ACHN (cell line): ENCODE data around the gene MBP.
"Not testable (repeated sequence)": the region's sequence is repeated elsewhere in the genome, so short reads cannot be mapped to it uniquely, and the experiment has no call there.

Experiments used
- DNase-seq: peaks from one replicate; pipeline ENCODE4 v3.0.0-alpha.2; 2015
- in situ Hi-C: cut with HindIII; loops from 2 replicates; pipeline ENCODE4 v1.10.0; 2017; ENCODE audit warnings: low sequenced_read_pairs, low pct_ligation_motif_present, low pct_unique_long_range_greater_than_20kb

MBP gene

DNA sequence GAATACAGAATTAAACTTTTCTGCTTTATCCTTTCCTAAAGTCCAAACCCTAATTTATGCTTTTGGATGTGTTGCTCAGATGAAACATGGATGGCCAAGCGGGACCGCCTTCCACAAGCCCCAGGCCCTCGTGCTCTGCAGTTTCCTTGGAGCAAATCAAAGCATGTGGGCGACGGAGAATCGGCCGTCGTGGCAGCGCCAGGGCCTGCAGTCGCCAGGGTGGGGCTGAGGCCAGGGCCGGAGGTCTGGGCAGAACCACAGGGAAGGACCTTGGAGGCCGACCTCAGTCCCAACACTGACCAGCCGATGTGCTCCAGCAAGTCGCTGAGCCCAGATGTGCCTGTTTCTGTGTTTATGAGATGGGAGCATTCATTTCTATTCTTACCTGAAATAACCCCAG, 108.1 kb downstream of the MBP start:
- no peak for DNase-seq
- in situ Hi-C loops: no loop called here

GRCh38 chr18:77023102-77023782, 109.3 kb downstream of the MBP start:
- in situ Hi-C loops: no loop called here
- DNase-seq: no peak

GRCh38 chr18:77022556-77022955, 110.0 kb downstream of the MBP start:
- in situ Hi-C loops: no loop called here
- DNase-seq: no peak

DNA sequence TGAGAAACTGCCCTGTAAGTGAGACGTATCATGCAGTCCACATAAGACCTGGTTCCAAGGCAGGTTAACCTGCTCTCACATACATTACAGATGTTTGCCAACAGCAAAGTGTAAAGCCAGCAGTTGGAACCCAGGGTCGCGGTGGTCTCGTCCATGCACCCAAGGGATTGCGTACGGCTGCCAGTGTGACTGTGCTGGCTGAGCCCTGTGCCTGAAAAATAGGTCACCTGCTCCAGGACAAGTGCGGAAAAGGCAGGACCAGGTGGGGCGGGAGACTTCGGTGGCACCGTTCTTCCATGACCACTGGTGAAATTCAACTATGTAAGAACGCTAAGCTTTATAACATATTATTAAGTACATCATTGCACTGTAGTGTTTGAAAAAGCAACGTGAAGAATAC, 110.5 kb downstream of the MBP start:
- no peak for DNase-seq
- in situ Hi-C loops: no loop called here

DNA sequence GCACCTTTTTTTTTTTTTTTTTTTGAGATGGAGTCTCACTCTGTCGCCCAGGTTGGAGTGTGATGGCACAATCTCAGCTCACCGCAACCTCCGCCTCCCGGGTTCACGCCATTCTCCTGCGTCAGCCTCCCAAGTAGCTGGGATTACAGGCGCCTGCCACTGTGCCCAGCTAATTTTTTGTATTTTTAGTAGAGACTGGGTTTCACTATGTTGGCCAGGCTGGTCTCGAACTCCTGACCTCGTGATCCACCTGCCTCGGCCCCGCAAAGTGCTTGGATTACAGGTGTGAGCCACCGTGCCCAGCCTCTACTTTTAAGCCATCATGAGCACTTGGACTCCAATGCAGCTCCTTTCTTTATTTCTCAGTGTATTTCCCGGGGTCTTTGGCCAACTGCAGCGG, 111.1 kb downstream of the MBP start:
- DNase-seq, in situ Hi-C loops: not testable (repeated sequence)

DNA sequence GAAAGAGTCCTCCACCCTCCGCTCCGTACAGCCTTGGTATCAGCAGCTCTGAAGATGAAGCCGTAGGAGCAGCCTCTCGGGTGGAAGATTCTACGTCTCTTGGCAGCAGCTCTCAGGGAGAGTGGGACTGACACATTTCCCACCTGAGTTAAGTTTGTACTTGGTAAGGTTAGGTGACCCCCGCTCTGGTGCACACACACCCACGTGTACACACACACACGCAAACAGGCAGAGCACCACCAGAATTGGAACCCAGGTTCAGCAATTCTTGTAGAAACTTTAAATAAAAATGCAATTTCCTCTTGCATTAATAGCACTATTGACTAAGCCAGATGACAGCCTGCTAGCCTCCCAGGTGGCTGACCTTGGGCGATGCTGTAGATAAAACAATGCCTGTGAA, 111.5 kb downstream of the MBP start:
- in situ Hi-C loops: no loop called here
- DNase-seq: no peak

DNA sequence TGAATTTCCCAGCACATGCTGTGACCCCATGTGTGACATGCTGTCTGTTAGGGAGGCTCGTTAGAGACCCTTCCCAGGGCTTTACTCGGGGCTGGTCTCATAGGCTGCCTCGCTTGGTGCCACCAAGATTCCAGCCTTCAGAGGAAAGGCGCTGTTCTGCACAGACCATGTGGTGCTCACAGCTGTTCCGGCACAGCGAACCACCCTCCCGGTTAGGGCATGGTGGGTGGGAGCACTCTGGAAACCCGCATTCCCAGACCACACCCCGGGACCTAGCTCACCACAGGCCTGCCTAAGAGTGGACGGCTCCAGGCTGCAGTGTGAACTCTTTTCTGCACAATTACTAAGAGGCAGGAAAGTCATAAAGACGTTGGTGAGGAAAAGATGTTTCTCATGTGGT, 112.0 kb downstream of the MBP start:
- in situ Hi-C loops: no loop called here
- no peak for DNase-seq

DNA sequence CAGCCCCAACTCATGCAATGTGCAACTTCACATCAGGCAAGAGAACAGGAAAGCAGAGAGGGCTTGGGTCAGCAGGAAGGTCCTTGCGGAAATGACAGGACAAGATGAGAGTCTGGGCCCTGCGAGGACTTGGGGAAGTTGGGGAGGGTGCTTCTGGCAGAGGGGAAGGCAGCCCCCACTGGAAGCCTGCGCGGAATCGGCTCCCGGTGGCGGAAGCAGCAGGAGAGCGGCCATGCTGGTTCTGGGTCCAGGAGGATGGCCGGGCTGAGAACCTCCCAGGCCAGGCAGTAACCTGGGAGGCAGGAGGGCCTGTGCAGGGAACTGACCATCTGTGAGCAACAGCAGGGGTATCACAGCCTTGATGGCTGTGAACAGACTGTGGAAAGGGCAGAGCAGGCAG, 112.9 kb downstream of the MBP start:
- in situ Hi-C loops: no loop called here
- DNase-seq: no peak

GRCh38 chr18:77018650-77019049, 113.9 kb downstream of the MBP start:
- DNase-seq, in situ Hi-C loops: not testable (repeated sequence)

DNA sequence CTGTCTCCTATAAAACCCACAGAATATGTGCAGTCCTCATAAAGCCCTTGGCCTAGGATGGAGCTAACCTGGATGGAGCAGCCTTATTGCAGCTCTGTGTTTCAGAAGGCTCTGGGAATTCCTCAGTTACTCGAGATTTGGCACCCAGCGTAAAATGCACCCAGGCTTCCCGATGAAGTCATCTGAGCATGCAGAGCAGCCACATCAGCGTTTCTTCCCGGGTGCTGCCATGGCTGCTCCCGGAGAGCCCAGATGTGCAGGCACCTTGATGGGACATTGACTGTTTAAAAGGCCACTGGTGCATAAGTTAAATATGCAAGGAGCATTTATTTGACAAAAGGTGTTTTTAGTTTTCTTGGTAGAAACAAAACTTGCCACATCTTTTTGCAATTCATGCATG, 115.2 kb downstream of the MBP start:
- in situ Hi-C loops: no loop called here
- DNase-seq: no peak

DNA sequence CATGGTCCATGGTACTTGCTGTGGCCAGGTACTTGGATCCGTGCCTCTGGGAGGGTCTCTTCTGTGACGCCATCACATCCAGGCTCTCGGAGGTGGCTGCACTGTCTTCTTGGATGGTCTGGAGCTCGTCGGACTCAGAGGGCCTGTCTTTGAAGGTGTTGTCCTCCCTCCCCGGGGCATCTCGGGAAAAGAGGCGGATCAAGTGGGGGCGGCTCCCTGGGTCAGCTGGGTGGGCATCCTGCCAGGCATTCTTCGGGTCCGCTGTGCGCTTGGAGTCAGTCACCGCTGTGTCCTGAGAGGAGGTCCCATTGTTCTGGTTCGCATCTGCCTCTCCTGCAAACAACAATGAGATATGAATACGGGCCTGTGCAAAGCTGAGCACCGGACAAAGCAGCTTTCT, 115.6 kb downstream of the MBP start:
- in situ Hi-C loops: no loop called here
- no peak for DNase-seq

DNA sequence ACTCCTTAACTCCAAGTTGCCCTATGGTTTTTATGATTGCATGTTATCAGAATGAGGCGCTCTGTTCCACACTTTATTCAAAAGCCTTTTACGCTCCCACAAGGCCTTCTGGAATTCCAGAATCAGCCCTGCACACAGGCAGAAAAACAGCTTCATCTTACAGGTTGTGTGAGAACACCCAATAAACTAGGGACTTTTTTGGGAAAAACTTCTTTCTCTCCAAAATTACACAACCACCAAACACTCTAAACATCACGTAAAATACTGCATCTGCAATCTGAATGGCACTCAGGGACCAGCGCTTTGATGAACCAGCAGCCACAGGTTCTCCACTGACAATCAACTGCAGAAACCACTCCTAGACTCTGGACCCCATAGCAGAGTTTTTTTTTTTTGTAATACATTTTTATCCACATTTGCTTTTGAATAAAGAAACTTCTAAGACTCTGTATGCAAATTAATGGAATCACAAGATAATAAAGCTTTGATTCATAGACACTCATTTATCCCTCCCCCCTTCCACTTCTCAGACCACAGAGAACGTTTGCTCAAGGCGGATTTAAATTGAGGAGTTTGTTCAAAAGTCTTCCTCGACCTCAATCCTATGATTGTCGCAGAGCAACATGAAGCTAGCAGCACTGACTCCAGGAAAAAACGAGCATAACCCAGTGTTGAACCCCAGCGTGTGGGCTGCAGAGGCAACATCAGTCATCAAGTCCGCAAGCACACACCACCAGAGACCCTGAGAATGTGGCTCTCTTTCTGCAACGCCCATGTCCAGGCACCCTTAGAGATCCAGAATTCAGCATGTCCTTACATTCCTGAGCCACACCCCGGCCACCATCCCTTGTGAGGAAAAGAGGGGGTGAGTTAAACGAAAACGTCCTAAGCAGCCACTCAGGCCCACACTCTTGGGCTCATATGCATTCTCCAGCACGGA, 116.5 kb downstream of the MBP start:
- no peak for DNase-seq
- in situ Hi-C loops: no loop called here

DNA sequence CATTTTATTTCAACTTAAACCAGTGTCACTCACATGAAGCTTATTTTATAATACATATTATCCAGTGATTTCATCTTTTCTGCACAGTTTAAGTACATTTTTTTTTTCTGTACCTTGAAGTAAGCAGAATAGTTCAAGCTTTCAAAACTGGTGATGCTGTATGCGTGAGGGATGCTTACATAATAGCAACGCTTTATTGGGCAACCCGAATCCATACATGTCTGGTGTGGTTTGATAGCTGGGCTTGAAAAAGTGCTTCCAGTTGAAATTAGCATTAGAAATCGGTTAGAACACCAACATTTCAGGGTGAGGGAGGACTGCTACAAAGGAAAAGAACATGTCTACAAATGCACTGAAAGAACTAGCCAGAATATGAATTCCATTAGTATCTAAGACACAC, 117.4 kb downstream of the MBP start:
- DNase-seq: no peak
- in situ Hi-C loops: no loop called here

- DNase-seq: no peak
- in situ Hi-C loops: no loop called here
Measured at GRCh38 chr18:77014538-77014937, 118.0 kb downstream of the MBP start.

DNA sequence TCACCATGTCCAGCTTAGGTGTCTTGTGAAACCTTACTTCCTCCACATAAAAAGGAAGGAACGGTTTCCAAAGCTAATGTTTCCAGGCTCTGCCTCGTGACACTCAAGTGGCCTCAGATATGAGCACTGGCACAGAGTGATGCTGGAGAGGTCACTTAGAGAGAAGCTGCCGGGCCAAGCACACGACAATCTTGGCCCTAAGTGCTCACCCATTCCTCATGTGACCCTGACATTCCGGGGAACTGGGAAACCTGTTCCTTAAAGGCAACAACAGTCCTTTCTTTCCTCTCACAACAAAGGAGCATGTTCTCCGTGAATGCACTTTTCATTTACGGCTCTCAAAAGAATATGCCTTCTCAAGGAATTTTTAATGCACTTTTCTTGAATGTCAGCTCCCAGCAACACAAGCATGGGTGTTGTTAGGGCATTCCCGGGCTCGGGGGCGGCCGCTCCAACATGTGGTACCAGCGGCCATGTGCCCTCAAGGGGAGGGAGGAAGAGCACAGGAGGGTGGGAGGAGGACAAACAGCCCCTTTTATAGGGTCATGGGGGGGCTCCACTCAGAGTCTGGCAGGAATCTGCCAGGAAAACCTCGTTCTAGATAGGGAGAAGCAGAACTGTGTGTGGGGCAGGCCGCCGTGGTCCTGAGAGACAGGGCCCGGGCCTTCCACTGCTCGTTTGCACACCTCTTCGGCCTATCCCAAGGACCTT, 118.6 kb downstream of the MBP start:
- no peak for DNase-seq
- in situ Hi-C loops: no loop called here

- DNase-seq: no peak
- in situ Hi-C loops: no loop called here
Measured at GRCh38 chr18:77012806-77013541, 119.6 kb downstream of the MBP start.

DNA sequence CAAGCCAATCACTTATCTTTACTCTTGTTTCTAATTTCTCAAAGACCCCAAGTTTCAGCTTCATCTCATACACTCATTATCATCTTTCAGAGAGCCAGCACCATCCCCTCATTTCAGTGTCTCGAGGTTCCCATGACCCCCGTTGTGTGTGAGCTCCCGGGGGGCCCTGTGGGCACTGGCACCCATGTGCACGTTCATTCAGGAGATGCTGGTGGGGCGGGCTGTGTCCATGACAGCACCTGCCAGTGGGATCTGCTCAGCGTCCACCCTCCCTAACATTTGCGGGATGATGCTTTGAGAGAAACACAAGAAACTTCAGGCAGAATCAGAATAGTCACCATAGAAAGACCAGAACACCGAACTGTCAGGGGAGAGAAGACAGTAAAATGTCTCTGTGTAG, 120.5 kb downstream of the MBP start:
- in situ Hi-C loops: no loop called here
- DNase-seq: no peak

DNA sequence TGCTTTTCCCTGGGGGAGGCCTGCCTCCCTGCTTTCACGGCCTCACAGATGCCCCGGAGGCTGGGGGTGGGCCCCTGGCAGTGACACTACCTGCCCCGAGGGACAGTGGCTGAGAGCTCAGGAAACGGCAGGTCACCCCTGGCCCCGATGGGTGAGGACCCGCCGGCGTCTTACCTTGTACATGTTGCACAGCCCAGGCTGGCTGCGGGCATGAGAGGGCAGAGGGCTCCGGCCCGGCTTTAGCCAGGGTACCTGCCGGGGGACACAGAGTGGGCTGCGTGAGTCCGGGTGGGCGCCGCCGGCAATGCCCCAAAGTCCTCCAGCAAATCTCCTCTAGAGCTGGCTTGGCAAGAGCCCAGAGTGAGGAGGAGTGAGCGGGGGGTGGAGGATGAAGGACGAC, 122.9 kb downstream of the MBP start:
- in situ Hi-C loops: no loop called here
- DNase-seq: no peak
